HepG2 (cell line): ENCODE data around the gene SLC13A3. TPM values are rescaled to one million over a fixed set of nuclear protein-coding genes. Genes with fewer than 3 reads are reported as not detected.

Experiments used
- CEBPB ChIP-seq: IDR thresholded peaks from 2 replicates; pipeline ENCODE4 v1.6.1; 2011; ENCODE audit warnings: low read depth, low read length, improper control_type of control experiment, borderline replicate concordance
- HDAC2 ChIP-seq: sonication (generic); formaldehyde crosslinking; IDR thresholded peaks from 2 replicates; pipeline ENCODE4 v1.4.0; 2020; ENCODE audit warnings: missing genetic modification reagents
- MED13 ChIP-seq: sonication (generic); formaldehyde crosslinking; IDR thresholded peaks from 2 replicates; pipeline ENCODE4 v1.5.0; 2020; ENCODE audit warnings: missing genetic modification reagents
- MEIS2 ChIP-seq: sonication (generic); formaldehyde crosslinking; IDR thresholded peaks from 2 replicates; pipeline ENCODE4 v1.9.0; 2021; ENCODE audit warnings: mild to moderate bottlenecking, missing genetic modification reagents
- NFE2L1 ChIP-seq: sonication (generic); formaldehyde crosslinking; IDR thresholded peaks from 2 replicates; pipeline ENCODE4 v1.4.0; 2020; ENCODE audit warnings: missing genetic modification reagents, mild to moderate bottlenecking, borderline replicate concordance
- NFKBIZ ChIP-seq: IDR thresholded peaks from 2 replicates; pipeline ENCODE4 v1.6.1; 2018; ENCODE audit warnings: missing genetic modification reagents, missing compliant biosample characterization
- ZFP82 ChIP-seq: sonication (generic); formaldehyde crosslinking; IDR thresholded peaks from 2 replicates; pipeline ENCODE4 v1.5.1; 2020; ENCODE audit warnings: mild to moderate bottlenecking, missing genetic modification reagents, borderline replicate concordance
- ZNF383 ChIP-seq: sonication (generic); formaldehyde crosslinking; IDR thresholded peaks from 2 replicates; pipeline ENCODE4 v1.4.0; 2020; ENCODE audit warnings: missing genetic modification reagents, mild to moderate bottlenecking, borderline replicate concordance
- ZNF781 ChIP-seq: sonication (generic); formaldehyde crosslinking; IDR thresholded peaks from 2 replicates; pipeline ENCODE4 v1.5.1; 2020; ENCODE audit warnings: borderline replicate concordance, mild to moderate bottlenecking, missing genetic modification reagents; ENCODE audit errors: not compliant biosample characterization
- polyA plus RNA-seq, 8 experiments: library from polyadenylated mRNA; depleted of rRNA in 3 of 8; stranded (reverse) in 7 of 8; unstranded in 1 of 8; fragments of >200 nt; fragmentation: Illumina TruSeq in 4 of 8; extraction: Trizol in 4 of 8; gene quantifications; 2 replicates each; pipeline versions ENCODE4 v1.2.1 to v1.2.3, GENCODE V29; 2011 to 2016; ENCODE audit warnings: low read depth in 4 of 8, missing spikeins in 1 of 8, mixed read lengths in 1 of 8; ENCODE audit not compliant: insufficient read depth in 1 of 8
- total RNA-seq, 5 experiments: library from RNA; depleted of rRNA; stranded (reverse); fragments of >200 nt; fragmentation: Illumina TruSeq; extraction: Trizol; gene quantifications; 2 replicates each; pipeline ENCODE4 v1.2.3, GENCODE V29; 2016; ENCODE audit warnings: low read depth in 1 of 5
- TF ChIP-seq, protein P1 (sequence below): sonication (generic); formaldehyde crosslinking; IDR thresholded peaks from 2 replicates; pipeline ENCODE4 v1.8.0; 2023; ENCODE audit warnings: mild to moderate bottlenecking, missing genetic modification reagents
- TF ChIP-seq, protein P2 (sequence below): sonication (generic); formaldehyde crosslinking; conservative IDR thresholded peaks from 2 replicates; pipeline ENCODE4 v1.4.0; 2020; ENCODE audit warnings: missing genetic modification reagents
- TF ChIP-seq, protein P3 (sequence below): sonication (generic); formaldehyde crosslinking; IDR thresholded peaks from 2 replicates; pipeline ENCODE4 v1.5.0; 2020; ENCODE audit warnings: mild to moderate bottlenecking, missing genetic modification reagents
- TF ChIP-seq, protein P4 (sequence below): sonication (generic); formaldehyde crosslinking; IDR thresholded peaks from 2 replicates; pipeline ENCODE4 v1.5.0; 2020; ENCODE audit warnings: missing genetic modification reagents
- TF ChIP-seq, protein P5 (sequence below): IDR thresholded peaks from 2 replicates; pipeline ENCODE4 v1.6.1; 2018; ENCODE audit warnings: missing genetic modification reagents, mild to moderate bottlenecking, missing compliant biosample characterization

The SLC13A3 gene
- total and polyA plus RNA-seq, 2 of the 13 experiments (the other 11 are each of a cell fraction or from before 2014, with no cell fraction given) = 66.5 to 76.0 TPM

DNA sequence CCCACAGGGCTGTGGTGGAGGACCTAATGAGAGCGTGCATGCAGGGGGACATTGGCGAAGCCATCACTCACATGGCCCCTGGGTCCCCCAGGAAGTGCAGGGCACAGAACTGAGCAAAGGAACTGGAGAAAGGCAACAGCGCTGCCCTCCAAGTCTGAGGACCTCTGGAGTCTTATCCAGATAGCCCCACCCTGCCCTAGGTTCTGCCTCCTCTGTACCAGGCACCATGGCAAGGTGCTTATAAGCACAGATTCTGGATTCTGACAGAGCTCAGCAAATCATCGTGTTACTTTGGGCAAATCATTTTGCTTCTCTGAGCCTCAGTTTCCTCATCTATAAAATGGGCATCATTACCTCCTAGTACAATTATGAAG, 44.5 kb downstream of the SLC13A3 start (continued):
- TF ChIP-seq, protein P1, sequence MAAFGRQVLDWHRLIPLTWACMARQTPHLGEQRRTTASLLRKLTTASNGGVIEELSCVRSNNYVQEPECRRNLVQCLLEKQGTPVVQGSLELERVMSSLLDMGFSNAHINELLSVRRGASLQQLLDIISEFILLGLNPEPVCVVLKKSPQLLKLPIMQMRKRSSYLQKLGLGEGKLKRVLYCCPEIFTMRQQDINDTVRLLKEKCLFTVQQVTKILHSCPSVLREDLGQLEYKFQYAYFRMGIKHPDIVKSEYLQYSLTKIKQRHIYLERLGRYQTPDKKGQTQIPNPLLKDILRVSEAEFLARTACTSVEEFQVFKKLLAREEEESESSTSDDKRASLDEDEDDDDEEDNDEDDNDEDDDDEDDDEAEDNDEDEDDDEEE (CRISPR knock-in tag) = peak; percentile 57
- TF ChIP-seq ZFP82 (CRISPR knock-in tag) (no peak), MEIS2 (CRISPR knock-in tag) (0 out of 2 replicates have a peak, but pooled peaks have one; percentile 1), ZNF781 (CRISPR knock-in tag) (no peak), ZNF383 (CRISPR knock-in tag) (no peak), HDAC2 (CRISPR knock-in tag) (no peak), CEBPB (no peak), MED13 (no peak), NFKBIZ (no peak), NFE2L1 (no peak)
- TF ChIP-seq, protein P2, sequence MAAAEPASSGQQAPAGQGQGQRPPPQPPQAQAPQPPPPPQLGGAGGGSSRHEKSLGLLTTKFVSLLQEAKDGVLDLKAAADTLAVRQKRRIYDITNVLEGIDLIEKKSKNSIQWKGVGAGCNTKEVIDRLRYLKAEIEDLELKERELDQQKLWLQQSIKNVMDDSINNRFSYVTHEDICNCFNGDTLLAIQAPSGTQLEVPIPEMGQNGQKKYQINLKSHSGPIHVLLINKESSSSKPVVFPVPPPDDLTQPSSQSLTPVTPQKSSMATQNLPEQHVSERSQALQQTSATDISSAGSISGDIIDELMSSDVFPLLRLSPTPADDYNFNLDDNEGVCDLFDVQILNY = no peak
- TF ChIP-seq, protein P3, sequence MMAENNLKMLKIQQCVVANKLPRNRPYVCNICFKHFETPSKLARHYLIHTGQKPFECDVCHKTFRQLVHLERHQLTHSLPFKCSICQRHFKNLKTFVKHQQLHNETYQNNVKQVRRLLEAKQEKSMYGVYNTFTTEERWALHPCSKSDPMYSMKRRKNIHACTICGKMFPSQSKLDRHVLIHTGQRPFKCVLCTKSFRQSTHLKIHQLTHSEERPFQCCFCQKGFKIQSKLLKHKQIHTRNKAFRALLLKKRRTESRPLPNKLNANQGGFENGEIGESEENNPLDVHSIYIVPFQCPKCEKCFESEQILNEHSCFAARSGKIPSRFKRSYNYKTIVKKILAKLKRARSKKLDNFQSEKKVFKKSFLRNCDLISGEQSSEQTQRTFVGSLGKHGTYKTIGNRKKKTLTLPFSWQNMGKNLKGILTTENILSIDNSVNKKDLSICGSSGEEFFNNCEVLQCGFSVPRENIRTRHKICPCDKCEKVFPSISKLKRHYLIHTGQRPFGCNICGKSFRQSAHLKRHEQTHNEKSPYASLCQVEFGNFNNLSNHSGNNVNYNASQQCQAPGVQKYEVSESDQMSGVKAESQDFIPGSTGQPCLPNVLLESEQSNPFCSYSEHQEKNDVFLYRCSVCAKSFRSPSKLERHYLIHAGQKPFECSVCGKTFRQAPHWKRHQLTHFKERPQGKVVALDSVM = no peak
- TF ChIP-seq, protein P4, sequence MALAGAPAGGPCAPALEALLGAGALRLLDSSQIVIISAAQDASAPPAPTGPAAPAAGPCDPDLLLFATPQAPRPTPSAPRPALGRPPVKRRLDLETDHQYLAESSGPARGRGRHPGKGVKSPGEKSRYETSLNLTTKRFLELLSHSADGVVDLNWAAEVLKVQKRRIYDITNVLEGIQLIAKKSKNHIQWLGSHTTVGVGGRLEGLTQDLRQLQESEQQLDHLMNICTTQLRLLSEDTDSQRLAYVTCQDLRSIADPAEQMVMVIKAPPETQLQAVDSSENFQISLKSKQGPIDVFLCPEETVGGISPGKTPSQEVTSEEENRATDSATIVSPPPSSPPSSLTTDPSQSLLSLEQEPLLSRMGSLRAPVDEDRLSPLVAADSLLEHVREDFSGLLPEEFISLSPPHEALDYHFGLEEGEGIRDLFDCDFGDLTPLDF = no peak
- TF ChIP-seq, protein P5, sequence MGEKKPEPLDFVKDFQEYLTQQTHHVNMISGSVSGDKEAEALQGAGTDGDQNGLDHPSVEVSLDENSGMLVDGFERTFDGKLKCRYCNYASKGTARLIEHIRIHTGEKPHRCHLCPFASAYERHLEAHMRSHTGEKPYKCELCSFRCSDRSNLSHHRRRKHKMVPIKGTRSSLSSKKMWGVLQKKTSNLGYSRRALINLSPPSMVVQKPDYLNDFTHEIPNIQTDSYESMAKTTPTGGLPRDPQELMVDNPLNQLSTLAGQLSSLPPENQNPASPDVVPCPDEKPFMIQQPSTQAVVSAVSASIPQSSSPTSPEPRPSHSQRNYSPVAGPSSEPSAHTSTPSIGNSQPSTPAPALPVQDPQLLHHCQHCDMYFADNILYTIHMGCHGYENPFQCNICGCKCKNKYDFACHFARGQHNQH = no peak
- TF ChIP-seq, all 625 proteins: peak for 55
